ENCODE measurements around the gene ZNF786. TPM values are rescaled to one million over a fixed set of nuclear protein-coding genes. Genes with fewer than 3 reads are reported as not detected.

ZNF786 gene
- total and polyA plus RNA-seq, 2 experiments from 2014 or later = 3.5 TPM

DNA sequence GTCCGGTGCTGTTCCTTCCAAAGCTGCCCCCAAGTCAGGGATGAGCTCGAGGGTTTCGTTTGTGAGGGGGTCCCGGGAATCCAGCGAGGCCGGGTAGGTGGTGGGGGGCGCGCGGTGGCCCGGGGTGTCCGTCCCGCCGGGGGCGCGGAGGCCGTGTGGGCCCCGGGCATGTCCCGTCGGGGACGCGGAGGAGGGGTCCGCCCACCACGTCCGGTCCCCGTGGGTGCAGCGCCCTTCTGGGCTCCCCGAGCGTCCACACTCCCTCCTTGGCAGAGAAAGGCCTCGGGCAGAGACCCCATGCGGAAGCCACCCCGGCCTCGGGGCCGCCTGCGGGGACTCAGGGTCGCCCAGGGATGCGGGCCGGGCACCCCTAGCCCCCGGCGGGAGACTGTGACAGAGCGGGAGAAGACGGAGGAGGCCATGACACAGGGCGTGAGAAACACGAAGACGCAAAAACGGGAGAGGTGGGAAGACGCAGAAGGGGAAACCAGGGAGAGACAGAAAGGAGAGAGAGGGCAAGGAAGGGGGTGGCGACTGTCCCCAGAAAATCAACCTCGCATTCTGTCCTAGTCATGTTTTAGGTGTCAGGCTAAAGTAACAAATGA is 36.2 kb upstream of the ZNF786 start:
- in situ Hi-C loops (cut with MboI) = no loop called here
- TF ChIP-seq EZH2phosphoT487 (IDR thresholded peaks at IDR 0.05; ENCODE audit: insufficient read depth, low read depth) (no peak), EZH2 (IDR thresholded peaks at IDR 0.05; ENCODE audit: insufficient read depth, poor library complexity, severe bottlenecking) (no peak)
- no peaks in the 10 kb centered on the region for H3K27me3 ChIP-seq (replicated peaks; ENCODE audit: insufficient read depth)
- peaks cover 15% of the 10 kb centered on the region for H3K4me1 ChIP-seq (ENCODE audit: insufficient read depth)
- peak overlapping the region; percentile 95 for H3K4me3 ChIP-seq
- no peaks in the 10 kb centered on the region for H4K20me1 ChIP-seq (ENCODE audit: insufficient read depth)
- H3K27ac ChIP-seq = peak overlapping the region; percentile 87
- H3K79me2 ChIP-seq (ENCODE audit: insufficient read depth) = peaks cover 53% of the 10 kb centered on the region
- no peaks in the 10 kb centered on the region for H3K9me3 ChIP-seq (ENCODE audit: low read depth)
- H2AFZ ChIP-seq = peak overlapping the region; percentile 97
- peaks cover 11% of the 10 kb centered on the region for H3F3A ChIP-seq (ENCODE audit: insufficient read depth)
- no peaks in the 10 kb centered on the region for H3K9me2 ChIP-seq (ENCODE audit: insufficient read depth)
- peak; percentile 59 for DNase-seq
- peaks cover 18% of the 10 kb centered on the region; the same call in 1 of the 2 replicates for H3K36me3 ChIP-seq (ENCODE audit: low read depth)
- H3K9ac ChIP-seq = peak overlapping the region; percentile 98
- 1 to 3% methylated on average over 19 to 37 of the region's 48 CpGs for WGBS, 2 experiments (ENCODE audit: low coverage in 1 of 2, low lambda C conversion rate in 2 of 2, missing lambda C conversion rate in 2 of 2)
- H3K4me2 ChIP-seq (ENCODE audit: unreplicated experiment) = peak overlapping the region; percentile 96

DNA sequence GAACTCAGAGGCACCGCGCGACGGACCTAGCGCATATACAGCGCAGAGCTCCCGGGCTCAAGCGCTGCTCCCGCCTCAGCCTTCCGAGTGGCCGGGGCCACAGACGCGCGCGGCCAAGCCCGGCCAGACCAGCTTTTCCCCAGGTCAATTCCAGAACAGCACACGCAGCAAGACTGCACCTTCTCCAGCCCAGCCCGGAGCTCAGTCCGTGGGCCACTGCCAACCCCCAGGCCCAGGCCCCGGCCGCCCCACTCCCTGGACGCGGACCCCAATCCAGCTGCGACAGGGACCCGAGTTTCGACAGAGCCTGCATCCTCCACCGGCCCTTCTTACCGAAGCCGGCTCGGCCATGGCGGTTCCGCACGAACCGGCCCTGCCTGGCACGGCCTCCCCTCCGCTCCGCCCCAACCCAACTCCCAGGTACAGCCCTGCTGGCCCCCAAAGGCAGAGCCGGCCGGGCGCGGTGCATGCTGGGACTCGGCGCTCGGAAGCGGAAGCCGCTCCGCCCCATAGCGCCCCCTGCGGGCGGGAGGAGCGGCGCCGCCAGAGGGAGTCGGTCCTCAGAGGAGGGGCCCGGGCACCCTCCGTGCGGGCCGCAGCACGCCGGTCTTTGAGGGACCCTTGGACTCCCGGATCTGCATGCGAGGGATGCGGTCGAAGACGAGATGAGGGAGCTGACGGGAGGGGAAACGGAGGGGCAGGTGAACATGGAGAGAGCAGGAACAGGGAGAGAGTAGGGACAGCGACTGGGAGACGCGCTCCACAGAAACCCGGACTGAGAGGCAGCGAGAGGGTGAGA is 35.5 kb upstream of the ZNF786 start, which contains the start of gene ZNF425:
Gene ZNF425 (minus strand): TSS at position 462 of the 799 bp plus-strand sequence. CDS start 111 bp downstream, at position 351.
- TF ChIP-seq EZH2 (IDR thresholded peaks at IDR 0.05; ENCODE audit: insufficient read depth, poor library complexity, severe bottlenecking) = no peak
- no peak for TF ChIP-seq EZH2phosphoT487 (IDR thresholded peaks at IDR 0.05; ENCODE audit: insufficient read depth, low read depth)

DNA sequence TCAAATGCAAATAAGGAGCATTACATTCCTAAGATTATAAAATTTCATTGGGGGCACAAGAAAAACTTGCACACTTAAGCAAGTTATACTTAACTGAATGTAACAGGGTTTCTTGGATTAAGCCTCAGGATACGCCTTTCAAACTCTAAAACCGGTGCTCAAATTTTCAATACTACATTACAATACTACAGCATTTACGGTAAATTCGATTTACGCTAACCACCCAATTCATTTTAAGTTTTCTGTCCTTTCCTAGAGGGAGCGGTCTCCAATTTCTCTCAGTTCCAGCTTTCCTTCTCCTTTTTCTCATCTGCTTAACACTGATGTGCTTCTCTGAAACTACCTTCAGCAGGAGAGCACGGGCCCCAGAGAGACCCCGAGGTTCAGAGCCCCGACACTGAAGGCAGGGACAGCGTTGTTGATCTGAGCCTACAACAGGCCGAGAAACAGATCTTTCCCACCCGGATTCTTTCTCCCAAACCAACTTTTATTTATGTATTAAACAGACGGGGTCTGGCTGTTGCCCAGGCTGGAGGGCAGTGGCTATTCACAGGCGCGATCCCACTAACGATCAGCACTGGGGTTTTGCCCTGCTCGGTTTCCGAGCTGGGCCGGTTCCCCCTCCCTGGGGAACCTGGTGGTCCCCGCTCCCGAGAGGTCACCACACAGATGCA is 34.8 kb upstream of the ZNF786 start:
- peak; percentile 41 for DNase-seq
- TF ChIP-seq EZH2phosphoT487 (IDR thresholded peaks at IDR 0.05; ENCODE audit: insufficient read depth, low read depth) (no peak), EZH2 (IDR thresholded peaks at IDR 0.05; ENCODE audit: insufficient read depth, poor library complexity, severe bottlenecking) (no peak)
- no peaks in the 10 kb centered on the region for H4K20me1 ChIP-seq (ENCODE audit: insufficient read depth)

More for the DNA sequence above, 35.5 kb upstream of the ZNF786 start, which contains the start of gene ZNF425:
- DNase-seq = peak; percentile 94
- peak within 1 kb of the TSS; percentile 87 for H3K27ac ChIP-seq
- peak within 1 kb of the TSS; percentile 98 for H3K9ac ChIP-seq
- no peaks in the 10 kb centered on the region for H3K27me3 ChIP-seq (replicated peaks; ENCODE audit: insufficient read depth)
- peak within 1 kb of the TSS; percentile 96 for H3K4me2 ChIP-seq (ENCODE audit: unreplicated experiment)
- H3K36me3 ChIP-seq (ENCODE audit: low read depth) = peaks cover 11% of the 10 kb centered on the region; the same call in 1 of the 2 replicates
- no peaks in the 10 kb centered on the region for H4K20me1 ChIP-seq (ENCODE audit: insufficient read depth)
- H3K9me2 ChIP-seq (ENCODE audit: insufficient read depth) = no peaks in the 10 kb centered on the region
- peaks cover 15% of the 10 kb centered on the region for H3K4me1 ChIP-seq (ENCODE audit: insufficient read depth)
- peaks cover 53% of the 10 kb centered on the region for H3K79me2 ChIP-seq (ENCODE audit: insufficient read depth)
- peaks cover 11% of the 10 kb centered on the region for H3F3A ChIP-seq (ENCODE audit: insufficient read depth)
- peak within 1 kb of the TSS; percentile 95 for H3K4me3 ChIP-seq
- 1 to 2% methylated on average over 58 to 59 of the region's 72 CpGs for WGBS, 2 experiments (ENCODE audit: low coverage in 1 of 2, low lambda C conversion rate in 2 of 2, missing lambda C conversion rate in 2 of 2)
- H2AFZ ChIP-seq = peak within 1 kb of the TSS; percentile 97
- in situ Hi-C loops (cut with MboI) = no loop called here
- H3K9me3 ChIP-seq (ENCODE audit: low read depth) = no peaks in the 10 kb centered on the region

DNA sequence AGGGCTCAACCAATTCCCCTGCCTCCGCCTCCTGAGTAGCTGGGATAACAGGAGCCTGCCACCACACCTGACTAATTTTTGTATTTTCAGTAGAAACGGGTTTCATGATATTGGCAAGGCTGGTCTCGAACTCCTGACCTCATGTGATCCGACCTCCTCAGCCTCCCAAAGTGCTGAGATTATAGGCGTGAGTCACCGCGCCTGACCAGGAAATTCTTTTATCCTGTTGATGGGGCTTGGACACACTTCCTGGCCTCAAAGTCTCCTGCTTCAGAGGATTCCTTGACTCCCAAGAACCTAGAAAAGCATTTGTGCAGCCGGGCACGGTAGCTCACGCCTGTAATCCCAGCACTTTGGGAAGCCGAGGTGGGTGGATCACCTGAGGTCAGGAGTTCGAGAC is 19.5 kb upstream of the ZNF786 start:
- Histone ChIP-seq H3F3A (ENCODE audit: insufficient read depth) (no peaks in the 10 kb centered on the region), H3K36me3 (ENCODE audit: low read depth) (0 out of 2 replicates have a peak, but pooled peaks cover 2% of the 10 kb centered on the region), H3K9me2 (ENCODE audit: insufficient read depth) (no peaks in the 10 kb centered on the region), H3K4me1 (ENCODE audit: insufficient read depth) (no peaks in the 10 kb centered on the region), H3K9me3 (ENCODE audit: low read depth) (no peaks in the 10 kb centered on the region), H3K4me2 (ENCODE audit: unreplicated experiment) (no peak overlapping the region), H2AFZ (no peak overlapping the region), H3K27ac (no peak overlapping the region), H3K4me3 (no peak overlapping the region), H3K79me2 (ENCODE audit: insufficient read depth) (no peaks in the 10 kb centered on the region), H3K9ac (no peak overlapping the region), H4K20me1 (ENCODE audit: insufficient read depth) (no peaks in the 10 kb centered on the region), H3K27me3 (replicated peaks; ENCODE audit: insufficient read depth) (no peaks in the 10 kb centered on the region)
- no peak for DNase-seq
- 96 to 99% methylated on average over 12 of the region's 12 CpGs for WGBS, 2 experiments (ENCODE audit: low coverage in 1 of 2, low lambda C conversion rate in 2 of 2, missing lambda C conversion rate in 2 of 2)
- in situ Hi-C loops (cut with MboI) = no loop called here
- TF ChIP-seq EZH2 (IDR thresholded peaks at IDR 0.05; ENCODE audit: insufficient read depth, poor library complexity, severe bottlenecking) (no peak), EZH2phosphoT487 (IDR thresholded peaks at IDR 0.05; ENCODE audit: insufficient read depth, low read depth) (no peak)

More for the DNA sequence above, 34.8 kb upstream of the ZNF786 start:
- Histone ChIP-seq H3K27me3 (replicated peaks; ENCODE audit: insufficient read depth) (no peaks in the 10 kb centered on the region), H3K4me2 (ENCODE audit: unreplicated experiment) (peak overlapping the region; percentile 96), H3K4me1 (ENCODE audit: insufficient read depth) (peaks cover 15% of the 10 kb centered on the region), H3K79me2 (ENCODE audit: insufficient read depth) (peaks cover 53% of the 10 kb centered on the region), H3K9ac (peak overlapping the region; percentile 98), H3K4me3 (peak overlapping the region; percentile 95), H3F3A (ENCODE audit: insufficient read depth) (peaks cover 11% of the 10 kb centered on the region), H2AFZ (peak overlapping the region; percentile 97), H3K27ac (peak overlapping the region; percentile 87), H3K36me3 (ENCODE audit: low read depth) (0 out of 2 replicates have a peak, but pooled peaks cover 4% of the 10 kb centered on the region), H3K9me2 (ENCODE audit: insufficient read depth) (no peaks in the 10 kb centered on the region), H3K9me3 (ENCODE audit: low read depth) (no peaks in the 10 kb centered on the region)
- in situ Hi-C loops (cut with MboI) = no loop called here
- 1 to 2% methylated on average over 20 to 21 of the region's 21 CpGs for WGBS, 2 experiments (ENCODE audit: low coverage in 1 of 2, low lambda C conversion rate in 2 of 2, missing lambda C conversion rate in 2 of 2)
